DOHH2 (cell line): ENCODE measurements around the gene PSMB10.

Experiments used
- EZH2phosphoT487 ChIP-seq: fragments of 200-600 bp; sonication (generic); IDR thresholded peaks from 2 replicates; pipeline ENCODE4 v1.6.1; 2017; ENCODE audit warnings: borderline replicate concordance, mild to moderate bottlenecking, antibody characterized with exemption, low read length, moderate library complexity, mixed read lengths
- TF ChIP-seq, protein P1 (sequence below): fragments of 200-600 bp; sonication (generic); IDR thresholded peaks from one replicate; pipeline ENCODE4 v1.5.1; 2014; ENCODE audit warnings: antibody characterized with exemption, mild to moderate bottlenecking, low read depth, low read length; ENCODE audit not compliant: poor library complexity, severe bottlenecking

DNA sequence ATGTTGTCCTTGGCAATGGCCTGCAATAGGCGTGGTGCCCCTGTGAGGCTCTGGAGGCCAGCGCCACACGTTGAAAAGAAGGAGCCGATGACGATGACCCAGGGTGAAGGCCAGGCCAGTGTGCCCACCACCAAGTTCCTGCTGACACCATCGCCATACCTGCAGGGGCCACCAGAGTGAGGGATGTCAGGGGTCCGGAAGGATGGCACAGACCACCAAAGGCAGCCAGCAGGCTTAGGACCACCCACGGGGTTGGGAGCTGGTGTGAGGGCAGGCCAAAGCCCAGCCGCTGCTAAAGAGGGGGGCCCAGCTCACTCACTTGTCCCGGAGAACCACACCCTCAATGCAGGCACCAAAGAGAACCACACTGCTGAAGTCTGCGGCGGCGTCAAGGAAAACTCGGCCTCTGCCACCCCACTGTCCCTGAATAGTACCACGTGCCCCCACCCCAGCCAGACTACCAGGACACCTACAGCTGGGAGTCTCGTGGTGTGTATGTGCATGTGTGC is 13.7 kb upstream of the PSMB10 start:
- TF ChIP-seq, protein P1, sequence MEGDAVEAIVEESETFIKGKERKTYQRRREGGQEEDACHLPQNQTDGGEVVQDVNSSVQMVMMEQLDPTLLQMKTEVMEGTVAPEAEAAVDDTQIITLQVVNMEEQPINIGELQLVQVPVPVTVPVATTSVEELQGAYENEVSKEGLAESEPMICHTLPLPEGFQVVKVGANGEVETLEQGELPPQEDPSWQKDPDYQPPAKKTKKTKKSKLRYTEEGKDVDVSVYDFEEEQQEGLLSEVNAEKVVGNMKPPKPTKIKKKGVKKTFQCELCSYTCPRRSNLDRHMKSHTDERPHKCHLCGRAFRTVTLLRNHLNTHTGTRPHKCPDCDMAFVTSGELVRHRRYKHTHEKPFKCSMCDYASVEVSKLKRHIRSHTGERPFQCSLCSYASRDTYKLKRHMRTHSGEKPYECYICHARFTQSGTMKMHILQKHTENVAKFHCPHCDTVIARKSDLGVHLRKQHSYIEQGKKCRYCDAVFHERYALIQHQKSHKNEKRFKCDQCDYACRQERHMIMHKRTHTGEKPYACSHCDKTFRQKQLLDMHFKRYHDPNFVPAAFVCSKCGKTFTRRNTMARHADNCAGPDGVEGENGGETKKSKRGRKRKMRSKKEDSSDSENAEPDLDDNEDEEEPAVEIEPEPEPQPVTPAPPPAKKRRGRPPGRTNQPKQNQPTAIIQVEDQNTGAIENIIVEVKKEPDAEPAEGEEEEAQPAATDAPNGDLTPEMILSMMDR, result no peak
- TF ChIP-seq EZH2phosphoT487, result no peak
